ENCODE results near the gene JAG1. TPM values are rescaled to one million over a fixed set of nuclear protein-coding genes. Genes with fewer than 3 reads are reported as not detected.
A peak's percentile ranks its signal among the peaks of the same experiment; 100 is the strongest.

JAG1 gene
- polyA plus RNA-seq, 1 donor (not counting 4 experiments of a cell fraction or from before 2014, with no cell fraction given) = 84.2 TPM

DNA sequence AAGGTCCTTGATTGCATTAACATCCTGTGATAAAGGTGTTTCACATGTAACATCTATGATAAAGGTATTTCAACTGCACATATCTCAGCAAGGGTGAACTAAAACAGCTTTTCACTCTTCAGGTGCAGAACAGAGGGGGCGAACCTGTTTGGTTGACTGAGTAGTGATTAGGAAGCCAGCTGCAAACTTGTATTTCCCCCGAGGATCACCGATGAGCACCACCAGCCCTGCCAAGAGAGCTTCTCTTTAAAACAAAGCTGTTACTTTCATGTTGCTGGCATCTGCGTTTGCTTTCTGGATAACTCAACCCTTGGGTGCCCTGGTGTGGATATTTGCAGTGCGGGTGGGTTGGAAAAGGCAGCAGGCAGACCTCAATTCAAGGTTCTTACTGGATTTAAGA is 39.6 kb downstream of the JAG1 start:
- Histone ChIP-seq H4K20me1 (ENCODE audit: control insufficient read depth, extremely low read depth, insufficient read depth, low read length) (peaks cover 5% of the 10 kb centered on the region), H3K4me1 (ENCODE audit: control insufficient read depth, extremely low read depth, insufficient read depth, low read length) (peaks cover 69% of the 10 kb centered on the region), H3K27me3 (ENCODE audit: control insufficient read depth, extremely low read depth, insufficient read depth, low read length) (no peaks in the 10 kb centered on the region), H3K9me3 (ENCODE audit: control insufficient read depth, low read depth, low read length) (no peaks in the 10 kb centered on the region), H3K79me2 (ENCODE audit: control insufficient read depth, insufficient read depth, low read length) (peaks cover 2% of the 10 kb centered on the region), H3K9ac (ENCODE audit: control insufficient read depth, extremely low read depth, insufficient read depth, low read length) (peak overlapping the region; percentile 55), H3K4me3 (ENCODE audit: control insufficient read depth in 2 of 3, extremely low read depth in 1 of 3, insufficient read depth in 2 of 3, low read depth in 1 of 3, low read length in 3 of 3) (no peak overlapping the region), H3K27ac (ENCODE audit: control insufficient read depth, insufficient read depth, low read length) (peak overlapping the region; percentile 83), H3K9me1 (ENCODE audit: control insufficient read depth, extremely low read depth, insufficient read depth, low read length) (peaks cover 7% of the 10 kb centered on the region), H2AFZ (ENCODE audit: control insufficient read depth, low read length) (no peak overlapping the region), H3K4me2 (ENCODE audit: control insufficient read depth, extremely low read depth, insufficient read depth, low read depth, low read length) (peak overlapping the region; percentile 61), H3K36me3 (ENCODE audit: control insufficient read depth in 2 of 2, extremely low read depth in 1 of 2, insufficient read depth in 2 of 2, low read length in 2 of 2) (peaks cover 2 to 16% of the 10 kb centered on the region in 2 experiments)
- DNase-seq (ENCODE audit: low read depth, low spot score) = no peak
- no peak for FAIRE-seq
- no peak for TF ChIP-seq EZH2 (IDR thresholded peaks at IDR 0.05; ENCODE audit: low read length)
- TF ChIP-seq CTCF (optimal IDR thresholded peaks at IDR 0.05 in 1 of 3, IDR thresholded peaks at IDR 0.05 in 1 of 3, conservative IDR thresholded peaks at IDR 0.05 in 1 of 3; ENCODE audit: extremely low read depth in 1 of 3, insufficient read depth in 2 of 3, low read length in 3 of 3) = no peak
- dilution Hi-C loops (cut with MboI; ENCODE audit: extremely low pct_ligation_motif_present, low sequenced_read_pairs) = no loop called here

GRCh38 chr20:10633718-10634117 is 40.1 kb downstream of the JAG1 start:
- Histone ChIP-seq H3K27me3 (ENCODE audit: control insufficient read depth, extremely low read depth, insufficient read depth, low read length) (no peaks in the 10 kb centered on the region), H3K9me1 (ENCODE audit: control insufficient read depth, extremely low read depth, insufficient read depth, low read length) (peaks cover 7% of the 10 kb centered on the region), H4K20me1 (ENCODE audit: control insufficient read depth, extremely low read depth, insufficient read depth, low read length) (peaks cover 5% of the 10 kb centered on the region), H3K79me2 (ENCODE audit: control insufficient read depth, insufficient read depth, low read length) (no peaks in the 10 kb centered on the region), H3K36me3 (ENCODE audit: control insufficient read depth in 2 of 2, extremely low read depth in 1 of 2, insufficient read depth in 2 of 2, low read length in 2 of 2) (peaks cover 0 to 12% of the 10 kb centered on the region in 2 experiments), H3K4me2 (ENCODE audit: control insufficient read depth, extremely low read depth, insufficient read depth, low read depth, low read length) (peak overlapping the region; percentile 60), H3K9ac (ENCODE audit: control insufficient read depth, extremely low read depth, insufficient read depth, low read length) (peak overlapping the region; percentile 23), H3K9me3 (ENCODE audit: control insufficient read depth, low read depth, low read length) (no peaks in the 10 kb centered on the region), H3K4me1 (ENCODE audit: control insufficient read depth, extremely low read depth, insufficient read depth, low read length) (peaks cover 64% of the 10 kb centered on the region), H3K4me3 (ENCODE audit: control insufficient read depth in 2 of 3, extremely low read depth in 1 of 3, insufficient read depth in 2 of 3, low read depth in 1 of 3, low read length in 3 of 3) (peak overlapping the region in 1 of 3 experiments; percentile 1), H2AFZ (ENCODE audit: control insufficient read depth, low read length) (no peak overlapping the region), H3K27ac (ENCODE audit: control insufficient read depth, insufficient read depth, low read length) (peak overlapping the region; percentile 83)
- dilution Hi-C loops (cut with MboI; ENCODE audit: extremely low pct_ligation_motif_present, low sequenced_read_pairs) = no loop called here
- FAIRE-seq (no peak), DNase-seq (ENCODE audit: low read depth, low spot score) (no peak)
- no peak for TF ChIP-seq EZH2 (IDR thresholded peaks at IDR 0.05; ENCODE audit: low read length)
- no peak for TF ChIP-seq CTCF (optimal IDR thresholded peaks at IDR 0.05 in 1 of 3, IDR thresholded peaks at IDR 0.05 in 1 of 3, conservative IDR thresholded peaks at IDR 0.05 in 1 of 3; ENCODE audit: extremely low read depth in 1 of 3, insufficient read depth in 2 of 3, low read length in 3 of 3)
